K562 (cell line): Measurements from ENCODE around the gene KRT72. TPM values are rescaled to one million over a fixed set of nuclear protein-coding genes. Genes with fewer than 3 reads are reported as not detected.

ENCODE experiments used
- ATAC-seq: fragments of 200-7000 bp; cut with Tn5 transposase; 3 replicates; pipeline ENCODE4 v1.9.1; 2020; ENCODE audit warnings: moderate library complexity
- BruUV-seq: library from RNA; stranded (reverse); fragments of 400-500 nt; replicated peaks from 2 replicates; lab custom pipeline; 2021; lab: Mats Ljungman, UMichigan
- CTCF ChIA-PET: fragments of 300-600 bp; formaldehyde crosslinking; extraction: SDS; loops from one replicate; lab custom pipeline; 2021; ENCODE audit warnings: low intra/inter-chr PET ratio; lab: Yijun Ruan, JAX
- POLR2A ChIA-PET: fragments of 300-600, 350-650 bp; sonication (Branson Sonifier 250); formaldehyde crosslinking; extraction: SDS; loops from one replicate; lab custom pipeline; 2021; ENCODE audit warnings: antibody characterized with exemption, inconsistent platforms; lab: Yijun Ruan, JAX
- DNase-seq, 4 experiments: peaks; one replicate each; pipeline versions ENCODE4 v3.0.0 to v3.0.0-alpha.2; 2011 to 2018; ENCODE audit warnings: low spot score in 3 of 4, mixed read lengths in 3 of 4; ENCODE audit errors: extremely low read depth in 1 of 4
- FAIRE-seq: peaks from 2 replicates; lab custom pipeline; 2011; peaks lifted over from hg19 to GRCh38; lab: Jason Lieb, UNC
- H2AFZ ChIP-seq: 2 replicates; pipeline ENCODE4 v1.6.0; 2011; ENCODE audit warnings: low read depth, low read length, control low read depth, inconsistent platforms
- H3K27ac ChIP-seq: fragments of 200-600 bp; 3 replicates; pipeline ENCODE4 v1.8.0; 2011; ENCODE audit warnings: low read depth, mild to moderate bottlenecking, control low read depth, inconsistent platforms, low read length, moderate library complexity, mixed read lengths; ENCODE audit errors: extremely low read depth
- H3K27me3 ChIP-seq, 2 experiments: fragments of 300-600 bp in 1 of 2; 2 replicates in 1 of 2; 3 replicates in 1 of 2; pipeline versions ENCODE4 v1.6.0 to v1.8.0; 2011; ENCODE audit warnings: inconsistent platforms in 2 of 2, low read length in 2 of 2, mild to moderate bottlenecking in 1 of 2, mixed read lengths in 1 of 2, moderate library complexity in 1 of 2; ENCODE audit not compliant: control insufficient read depth in 2 of 2, insufficient read depth in 2 of 2
- H3K36me3 ChIP-seq: fragments of 300-600 bp; 3 replicates; pipeline ENCODE4 v1.8.0; 2011; ENCODE audit warnings: mild to moderate bottlenecking, low read length, inconsistent platforms; ENCODE audit not compliant: control insufficient read depth, insufficient read depth
- H3K4me1 ChIP-seq, 2 experiments: fragments of 200-600 bp in 1 of 2; replicated peaks in 1 of 2; 2 replicates in 1 of 2; 3 replicates in 1 of 2; pipeline versions ENCODE4 v1.5.1 to v1.8.0; 2011; ENCODE audit warnings: inconsistent platforms in 2 of 2, low read length in 2 of 2, mild to moderate bottlenecking in 1 of 2, mixed read lengths in 1 of 2, moderate library complexity in 1 of 2; ENCODE audit not compliant: control insufficient read depth in 2 of 2, insufficient read depth in 2 of 2
- H3K4me2 ChIP-seq: 2 replicates; pipeline ENCODE4 v1.6.1; 2011; ENCODE audit warnings: low read length, control low read depth, inconsistent platforms, mixed read lengths; ENCODE audit not compliant: insufficient read depth
- H3K4me3 ChIP-seq: fragments of 200-600 bp; sonication (generic), shearing (Covaris generic); 2 replicates; pipeline ENCODE4 v1.5.1; 2016; ENCODE audit warnings: control low read depth, inconsistent platforms
- H3K79me2 ChIP-seq: fragments of 200-600 bp; 3 replicates; pipeline ENCODE4 v1.8.0; 2011; ENCODE audit warnings: low read length, inconsistent platforms; ENCODE audit not compliant: control insufficient read depth, insufficient read depth
- H3K9ac ChIP-seq, 2 experiments: 2 replicates each; pipeline versions ENCODE4 v1.6.0 to v1.6.1; 2011; ENCODE audit warnings: low read depth in 2 of 2, low read length in 2 of 2, control low read depth in 1 of 2, inconsistent platforms in 1 of 2, mild to moderate bottlenecking in 1 of 2, mixed read lengths in 1 of 2; ENCODE audit not compliant: insufficient read depth in 1 of 2
- H3K9me1 ChIP-seq: one replicate; pipeline ENCODE4 v1.6.0; 2011; ENCODE audit warnings: inconsistent platforms, mild to moderate bottlenecking, low read length, moderate library complexity; ENCODE audit not compliant: control insufficient read depth, insufficient read depth
- H3K9me3 ChIP-seq: replicated peaks from 2 replicates; pipeline ENCODE4 v1.5.1; 2011; ENCODE audit warnings: low read depth, low read length, inconsistent platforms; ENCODE audit not compliant: control insufficient read depth, insufficient read depth
- H4K20me1 ChIP-seq: replicated peaks from 2 replicates; pipeline ENCODE4 v1.6.1; 2011; ENCODE audit warnings: low read length, inconsistent platforms, mixed read lengths; ENCODE audit not compliant: control insufficient read depth, insufficient read depth
- AFF1 ChIP-seq, 2 experiments: fragments of 450-650 bp; IDR thresholded peaks; 2 replicates each; pipeline ENCODE4 v1.6.1; 2018; ENCODE audit warnings: mild to moderate bottlenecking in 2 of 2, low read depth in 1 of 2; ENCODE audit not compliant: partially characterized antibody in 2 of 2
- BRCA1 ChIP-seq, 2 experiments: fragments of 450-650 bp in 1 of 2; sonication (generic) in 1 of 2; formaldehyde crosslinking in 1 of 2; IDR thresholded peaks; 2 replicates each; pipeline versions ENCODE4 v1.5.0 to v1.6.1; 2017 to 2020; ENCODE audit warnings: mild to moderate bottlenecking in 1 of 2, missing genetic modification reagents in 1 of 2
- CAMTA2 ChIP-seq: fragments of 250-450 bp; sonication (Bioruptor Pico); conservative IDR thresholded peaks from 2 replicates; pipeline ENCODE4 v1.5.1; 2022
- ETS1 ChIP-seq: conservative IDR thresholded peaks from 2 replicates; pipeline ENCODE4 v1.6.1; 2011; ENCODE audit warnings: low read depth, mild to moderate bottlenecking, low read length; ENCODE audit not compliant: control insufficient read depth
- FOSL1 ChIP-seq: fragments of 200-800 bp; sonication (Bioruptor generic); conservative IDR thresholded peaks from 2 replicates; pipeline ENCODE4 v1.6.1; 2016; ENCODE audit warnings: missing genetic modification characterization, missing compliant biosample characterization
- HOMEZ ChIP-seq: fragments of 250-450 bp; sonication (Bioruptor Pico); IDR thresholded peaks from 2 replicates; pipeline ENCODE4 v1.4.0; 2020; ENCODE audit warnings: mild to moderate bottlenecking, moderate library complexity
- KLF13 ChIP-seq: fragments of 450-650 bp; IDR thresholded peaks from 2 replicates; pipeline ENCODE4 v1.6.1; 2016; ENCODE audit warnings: missing genetic modification characterization, low read depth, mild to moderate bottlenecking, missing compliant biosample characterization, moderate library complexity, borderline replicate concordance
- NR2C2 ChIP-seq, 2 experiments: fragments of 200-800 bp in 1 of 2; sonication (Bioruptor generic) in 1 of 2; sonication (generic) in 1 of 2; formaldehyde crosslinking in 1 of 2; IDR thresholded peaks; 2 replicates each; pipeline versions ENCODE4 v1.6.1 to v1.8.0; 2016 to 2022; ENCODE audit warnings: mild to moderate bottlenecking in 1 of 2, missing compliant biosample characterization in 1 of 2, missing genetic modification characterization in 1 of 2, missing genetic modification reagents in 1 of 2
- SAFB ChIP-seq: fragments of 200-400 bp; formaldehyde crosslinking; IDR thresholded peaks from 2 replicates; pipeline ENCODE4 v1.6.1; 2017; ENCODE audit warnings: low read depth, low read length, borderline replicate concordance
- ZEB2 ChIP-seq: fragments of 450-650 bp; IDR thresholded peaks from 2 replicates; pipeline ENCODE4 v1.6.1; 2016
- ZKSCAN8 ChIP-seq: fragments of 200-800 bp; sonication (Bioruptor generic); IDR thresholded peaks from 2 replicates; pipeline ENCODE4 v1.6.1; 2016; ENCODE audit warnings: missing genetic modification characterization, missing compliant biosample characterization
- ZNF197 ChIP-seq: fragments of 200-800 bp; sonication (Bioruptor generic); IDR thresholded peaks from 2 replicates; pipeline ENCODE4 v1.6.1; 2016; ENCODE audit warnings: low read depth, missing genetic modification characterization, missing compliant biosample characterization
- ZNF780A ChIP-seq: fragments of 250-450 bp; sonication (Bioruptor Pico); IDR thresholded peaks from 2 replicates; pipeline ENCODE4 v1.5.0; 2021; ENCODE audit warnings: mild to moderate bottlenecking
- WGBS: fragments of 100-300 bp; shearing (Covaris generic); methylation state at CpG from one replicate; pipeline ENCODE4 v1.1.6; 2016; ENCODE audit warnings: low coverage, mixed read lengths; ENCODE audit not compliant: insufficient coverage; ENCODE audit errors: missing lambda C conversion rate; 5-methylcytosine and 5-hydroxymethylcytosine counted together
- in situ Hi-C: fragments of 300-500 bp; cut with MboI; formaldehyde crosslinking; loops from 4 replicates; pipeline ENCODE4 v1.15.0; 2018; ENCODE audit warnings: inconsistent platforms, mixed read lengths
- intact Hi-C: fragments of 100-400 bp; cut with micrococcal nuclease; formaldehyde crosslinking; loops from 2 replicates; pipeline ENCODE4 v1.14.2; 2022
- polyA plus RNA-seq, 8 experiments: library from polyadenylated mRNA; depleted of rRNA in 4 of 8; stranded (reverse) in 5 of 8; unstranded in 3 of 8; fragments of >200 nt; fragmentation: Nextera tagmentation in 2 of 8; fragmentation: Illumina TruSeq in 1 of 8; extraction: Ambion mirVana in 2 of 8; extraction: Trizol in 1 of 8; gene quantifications; 2 replicates each; pipeline versions ENCODE4 v1.2.1 to v1.2.3, GENCODE V29; 2011 to 2014; ENCODE audit warnings: inconsistent platforms in 1 of 8, missing spikeins in 1 of 8
- total RNA-seq, 7 experiments: library from RNA; depleted of rRNA in 6 of 7; stranded (reverse); fragments of >200 nt in 6 of 7; fragmentation: Illumina TruSeq in 2 of 7; extraction: Trizol in 2 of 7; gene quantifications; 2 replicates each; pipeline versions ENCODE4 v1.2.1 to v1.2.3, GENCODE V29; 2011 to 2021; ENCODE audit warnings: low replicate concordance in 1 of 7

The KRT72 gene
- total and polyA plus RNA-seq, 9 of the 15 experiments (the other 6 are each of a cell fraction or from before 2014, with no cell fraction given), result not detected

- H3K27me3 ChIP-seq, result peaks cover 0 to 36% of the 10 kb centered on the region in 2 experiments; a peak in 3 of 5 replicates
Measured at GRCh38 chr12:52557476-52557875, 43.8 kb downstream of the KRT72 start.

More at GRCh38 chr12:52557476-52557875, 43.8 kb downstream of the KRT72 start:
- intact Hi-C loops (no loop called here), in situ Hi-C loops (no loop called here)
- no peak for FAIRE-seq
- Histone ChIP-seq H3K9me1 (no peaks in the 10 kb centered on the region), H4K20me1 (peaks cover 6% of the 10 kb centered on the region; the same call in 1 of the 2 replicates), H3K79me2 (no peaks in the 10 kb centered on the region), H3K4me1 (no peaks in the 10 kb centered on the region), H3K9me3 (no peaks in the 10 kb centered on the region), H3K4me3 (no peak overlapping the region), H3K9ac (no peak overlapping the region), H2AFZ (no peak overlapping the region), H3K27ac (no peak overlapping the region), H3K36me3 (no peaks in the 10 kb centered on the region), H3K4me2 (no peak overlapping the region)
- DNase-seq, result no peak
- POLR2A ChIA-PET, result no interaction called here
- 0% methylated on average over 2 of the region's 2 CpGs for WGBS
- ATAC-seq, result no peak
- CTCF ChIA-PET, result no interaction called here
- TF ChIP-seq ZNF197 (CRISPR knock-in tag) (no peak), CAMTA2 (no peak), ZNF780A (no peak), BRCA1 (IDR thresholded peaks at IDR 0.05) (no peak), BRCA1 (CRISPR knock-in tag; IDR thresholded peaks at IDR 0.05) (no peak), SAFB (no peak), AFF1 (IDR thresholded peaks at IDR 0.05; ENCODE audit: low read depth in 1 of 2, partially characterized antibody in 2 of 2) (no peak), FOSL1 (tag) (no peak), ZEB2 (no peak), ETS1 (no peak), HOMEZ (CRISPR knock-in tag) (no peak), NR2C2 (CRISPR knock-in tag; IDR thresholded peaks at IDR 0.05) (no peak), NR2C2 (tag; IDR thresholded peaks at IDR 0.05) (no peak), KLF13 (no peak), ZKSCAN8 (CRISPR knock-in tag) (no peak)
- no TSS peak for BruUV-seq
